Measurements from ENCODE around the gene NUDT12.

NUDT12 gene

GRCh38 chr5:103503066-103503465 is 59.5 kb downstream of the NUDT12 start:
- DNase-seq = no peak
- Histone ChIP-seq H3K36me3 (ENCODE audit: control insufficient read depth in 1 of 2, insufficient read depth in 2 of 2, low read depth in 1 of 2, low read length in 2 of 2) (no peaks in the 10 kb centered on the region), H4K8ac (ENCODE audit: low read length) (no peak overlapping the region), H2AK5ac (ENCODE audit: low read length, severe bottlenecking) (no peak overlapping the region), H3K18ac (ENCODE audit: low read depth in 1 of 2, low read length in 2 of 2) (no peak overlapping the region), H3K27me3 (ENCODE audit: control insufficient read depth in 1 of 2, insufficient read depth in 1 of 2, low read length in 2 of 2) (no peaks in the 10 kb centered on the region), H4K91ac (ENCODE audit: low read length) (no peak overlapping the region), H2BK120ac (ENCODE audit: low read depth, low read length) (no peak overlapping the region), H3K4me2 (ENCODE audit: low read length, poor library complexity, severe bottlenecking) (no peak overlapping the region), H3K9me3 (ENCODE audit: control insufficient read depth, low read length) (peaks cover 17% of the 10 kb centered on the region), H3K4me3 (ENCODE audit: insufficient read depth in 1 of 2, low read depth in 1 of 2, low read length in 2 of 2) (no peak overlapping the region), H3K14ac (ENCODE audit: low read length in 2 of 2) (no peak overlapping the region), H3K9ac (ENCODE audit: low read length) (no peak overlapping the region), H3K4ac (ENCODE audit: low read depth in 1 of 2, low read length in 2 of 2) (no peak overlapping the region), H3K27ac (ENCODE audit: low read length, poor library complexity, severe bottlenecking) (no peak overlapping the region), H3K79me1 (replicated peaks; ENCODE audit: low read length, poor library complexity, severe bottlenecking) (no peaks in the 10 kb centered on the region), H2BK5ac (ENCODE audit: low read depth, low read length, poor library complexity, severe bottlenecking) (no peak overlapping the region), H2AFZ (ENCODE audit: low read depth, low read length) (no peak overlapping the region), H2BK12ac (ENCODE audit: low read length in 2 of 2) (no peak overlapping the region), H3K4me1 (ENCODE audit: control insufficient read depth, insufficient read depth, low read depth, low read length) (no peaks in the 10 kb centered on the region), H3K23ac (ENCODE audit: low read length in 2 of 2) (no peak overlapping the region), H2BK15ac (ENCODE audit: low read depth, poor library complexity, severe bottlenecking) (no peak overlapping the region)

- Histone ChIP-seq H3K4me1 (ENCODE audit: control insufficient read depth, insufficient read depth, low read depth, low read length) (no peaks in the 10 kb centered on the region), H3K36me3 (ENCODE audit: control insufficient read depth in 1 of 2, insufficient read depth in 2 of 2, low read depth in 1 of 2, low read length in 2 of 2) (no peaks in the 10 kb centered on the region), H3K79me1 (replicated peaks; ENCODE audit: low read length, poor library complexity, severe bottlenecking) (no peaks in the 10 kb centered on the region), H4K91ac (ENCODE audit: low read length) (no peak overlapping the region), H3K4ac (ENCODE audit: low read depth in 1 of 2, low read length in 2 of 2) (no peak overlapping the region), H3K27me3 (ENCODE audit: control insufficient read depth in 1 of 2, insufficient read depth in 1 of 2, low read length in 2 of 2) (no peaks in the 10 kb centered on the region), H3K23ac (ENCODE audit: low read length in 2 of 2) (no peak overlapping the region), H2BK5ac (ENCODE audit: low read depth, low read length, poor library complexity, severe bottlenecking) (no peak overlapping the region), H3K18ac (ENCODE audit: low read depth in 1 of 2, low read length in 2 of 2) (no peak overlapping the region), H2BK15ac (ENCODE audit: low read depth, poor library complexity, severe bottlenecking) (no peak overlapping the region), H2BK120ac (ENCODE audit: low read depth, low read length) (no peak overlapping the region), H2AK5ac (ENCODE audit: low read length, severe bottlenecking) (no peak overlapping the region), H3K27ac (ENCODE audit: low read length, poor library complexity, severe bottlenecking) (no peak overlapping the region), H3K4me2 (ENCODE audit: low read length, poor library complexity, severe bottlenecking) (no peak overlapping the region), H2AFZ (ENCODE audit: low read depth, low read length) (no peak overlapping the region), H3K9ac (ENCODE audit: low read length) (no peak overlapping the region), H3K9me3 (ENCODE audit: control insufficient read depth, low read length) (peaks cover 13% of the 10 kb centered on the region), H2BK12ac (ENCODE audit: low read length in 2 of 2) (no peak overlapping the region), H3K4me3 (ENCODE audit: insufficient read depth in 1 of 2, low read depth in 1 of 2, low read length in 2 of 2) (no peak overlapping the region), H3K14ac (ENCODE audit: low read length in 2 of 2) (no peak overlapping the region), H4K8ac (ENCODE audit: low read length) (no peak overlapping the region)
- 86% methylated on average over 2 of the region's 3 CpGs for WGBS
- DNase-seq = no peak
These were observed 59.9 kb downstream of the NUDT12 start for GRCh38 chr5:103502662-103503061.
